Neutrophil (primary cell): ENCODE results near the gene JAK2.
A peak's percentile ranks its signal among the peaks of the same experiment; 100 is the strongest.
"Not testable (repeated sequence)": the region's sequence is repeated elsewhere in the genome, so short reads cannot be mapped to it uniquely, and the experiment has no call there.

ENCODE experiments used
- H3K27ac ChIP-seq: fragments of 200-600 bp; sonication (generic); 2 replicates; pipeline ENCODE4 v1.5.1; 2016; ENCODE audit warnings: mild to moderate bottlenecking, moderate library complexity
- H3K27me3 ChIP-seq: fragments of 200-600 bp; sonication (generic); 2 replicates; pipeline ENCODE4 v1.6.0; 2016; ENCODE audit warnings: mild to moderate bottlenecking
- H3K36me3 ChIP-seq: fragments of 200-600 bp; sonication (generic); 2 replicates; pipeline ENCODE4 v1.5.1; 2017
- H3K4me1 ChIP-seq, 2 experiments: fragments of 200-600 bp in 1 of 2; sonication (generic) in 1 of 2; 1 replicate in 1 of 2; 2 replicates in 1 of 2; pipeline versions ENCODE4 v1.5.1 to v1.6.1; 2013 to 2016; ENCODE audit warnings: low read depth in 1 of 2, low read length in 1 of 2, mild to moderate bottlenecking in 1 of 2, moderate library complexity in 1 of 2; ENCODE audit not compliant: control insufficient read depth in 1 of 2, insufficient read depth in 1 of 2
- H3K4me3 ChIP-seq, 2 experiments: fragments of 200-600 bp in 1 of 2; sonication (generic) in 1 of 2; 1 replicate in 1 of 2; 2 replicates in 1 of 2; pipeline ENCODE4 v1.5.1; 2013 to 2016; ENCODE audit warnings: low read depth in 1 of 2, low read length in 1 of 2, mild to moderate bottlenecking in 1 of 2, moderate library complexity in 1 of 2
- H3K9me3 ChIP-seq: fragments of 200-600 bp; sonication (generic); 2 replicates; pipeline ENCODE4 v1.5.1; 2016
- CTCF ChIP-seq: fragments of 200-600 bp; sonication (generic); IDR thresholded peaks from 2 replicates; pipeline ENCODE4 v1.5.1; 2016; ENCODE audit warnings: antibody characterized with exemption

JAK2 gene

GRCh38 chr9:5015934-5016333 lies 30.9 kb downstream of the JAK2 start:
- no peaks in the 10 kb centered on the region for H3K27me3 ChIP-seq

GRCh38 chr9:5025416-5025815 lies 40.3 kb downstream of the JAK2 start:
- H3K36me3 ChIP-seq, result peaks cover 60% of the 10 kb centered on the region
- no peak overlapping the region for H3K27ac ChIP-seq
- H3K27me3 ChIP-seq, result no peaks in the 10 kb centered on the region
- TF ChIP-seq CTCF, result no peak
- H3K4me3 ChIP-seq, result no peak overlapping the region
- no peaks in the 10 kb centered on the region for H3K9me3 ChIP-seq
- H3K4me1 ChIP-seq, result no peaks in the 10 kb centered on the region

More at GRCh38 chr9:5015934-5016333, 30.9 kb downstream of the JAK2 start:
- no peaks in the 10 kb centered on the region for H3K9me3 ChIP-seq
- H3K4me3 ChIP-seq, result no peak overlapping the region
- peaks cover 6% of the 10 kb centered on the region for H3K36me3 ChIP-seq
- peak overlapping the region; percentile 56 for H3K27ac ChIP-seq
- H3K4me1 ChIP-seq, result peaks cover 21 to 23% of the 10 kb centered on the region in 2 experiments
- no peak for TF ChIP-seq CTCF

- not testable (repeated sequence) for H3K27me3 ChIP-seq, H3K9me3 ChIP-seq, H3K4me3 ChIP-seq, H3K27ac ChIP-seq, H3K4me1 ChIP-seq
- peaks cover 44% of the 10 kb centered on the region for H3K36me3 ChIP-seq
Measured at GRCh38 chr9:5031941-5032340, 46.9 kb downstream of the JAK2 start.

- H3K4me3 ChIP-seq, result no peak overlapping the region
- no peaks in the 10 kb centered on the region for H3K27me3 ChIP-seq
- no peaks in the 10 kb centered on the region for H3K9me3 ChIP-seq
- no peaks in the 10 kb centered on the region for H3K4me1 ChIP-seq
- peaks cover 35% of the 10 kb centered on the region for H3K36me3 ChIP-seq
- TF ChIP-seq CTCF, result no peak
- no peak overlapping the region for H3K27ac ChIP-seq
Measured at GRCh38 chr9:5040730-5041389, 55.8 kb downstream of the JAK2 start.

GRCh38 chr9:5041390-5042115 lies 56.5 kb downstream of the JAK2 start:
- no peak overlapping the region for H3K4me3 ChIP-seq
- H3K4me1 ChIP-seq, result no peaks in the 10 kb centered on the region
- TF ChIP-seq CTCF, result no peak
- H3K36me3 ChIP-seq, result peaks cover 38% of the 10 kb centered on the region
- no peaks in the 10 kb centered on the region for H3K27me3 ChIP-seq
- H3K27ac ChIP-seq, result no peak overlapping the region
- H3K9me3 ChIP-seq, result no peaks in the 10 kb centered on the region

- no peaks in the 10 kb centered on the region for H3K27me3 ChIP-seq
- no peak for TF ChIP-seq CTCF
- no peaks in the 10 kb centered on the region for H3K9me3 ChIP-seq
- H3K4me1 ChIP-seq, result no peaks in the 10 kb centered on the region
- peaks cover 48% of the 10 kb centered on the region for H3K36me3 ChIP-seq
- no peak overlapping the region for H3K27ac ChIP-seq
- H3K4me3 ChIP-seq, result no peak overlapping the region
Measured at GRCh38 chr9:5042661-5043178, 57.6 kb downstream of the JAK2 start.
